GM19025 (cell line): ENCODE results near the gene ZNF304.

ENCODE experiments used
- ATAC-seq: cut with Tn5 transposase; IDR thresholded peaks from one replicate; pipeline ENCODE4 v1.9.1; 2021; ENCODE audit warnings: mild to moderate bottlenecking, low read depth, moderate library complexity; ENCODE audit not compliant: unreplicated experiment

ZNF304 gene

DNA sequence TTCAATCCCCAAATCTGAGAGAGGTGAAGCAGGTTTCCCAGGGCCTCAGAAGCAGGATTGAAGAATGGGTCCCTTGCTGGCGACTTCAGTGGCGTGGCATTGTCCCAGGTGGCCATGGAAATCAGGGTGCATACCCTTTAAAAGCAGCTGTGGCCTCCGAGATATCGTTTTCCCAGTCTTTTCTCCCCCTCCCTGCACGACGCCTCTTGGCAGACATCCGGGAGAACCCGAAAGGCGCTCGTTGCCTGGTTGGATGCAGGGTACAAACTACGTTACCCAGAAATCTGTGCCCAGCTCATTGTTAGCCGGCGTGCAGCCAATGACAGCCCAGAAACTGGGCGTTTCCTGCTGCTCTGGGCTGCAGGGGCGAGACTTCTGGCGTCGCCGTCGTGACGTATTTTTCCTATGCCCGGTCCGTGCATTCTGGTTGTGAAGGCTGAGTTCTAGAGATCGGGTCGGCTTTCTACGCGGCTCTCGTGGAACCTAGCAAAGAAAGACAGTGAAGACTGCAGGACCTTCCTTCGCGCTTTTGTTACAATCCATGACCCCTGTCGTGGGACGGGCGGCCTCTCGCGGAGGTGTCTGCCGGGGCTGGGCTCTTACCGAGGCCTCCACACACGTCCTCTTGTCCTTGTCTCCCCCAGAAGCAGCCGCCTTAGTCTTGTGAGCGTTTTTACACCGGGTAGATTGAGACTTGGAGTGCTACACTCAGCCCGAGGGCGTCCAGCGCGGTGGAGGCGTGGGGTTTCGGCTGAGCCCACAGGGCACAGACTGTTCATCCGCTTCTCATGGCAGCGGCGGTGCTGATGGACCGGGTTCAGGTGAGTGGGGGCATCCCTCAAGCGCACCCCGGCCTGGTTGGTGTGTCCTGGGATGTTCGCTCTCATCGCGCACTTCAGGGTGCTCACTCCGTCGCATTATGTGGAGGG lies at the start of gene ZNF304:
Gene ZNF304 (plus strand): TSS at position 395 of the 929 bp plus-strand sequence. CDS start 394 bp downstream, at position 789.
- peak; percentile 98 for ATAC-seq

DNA sequence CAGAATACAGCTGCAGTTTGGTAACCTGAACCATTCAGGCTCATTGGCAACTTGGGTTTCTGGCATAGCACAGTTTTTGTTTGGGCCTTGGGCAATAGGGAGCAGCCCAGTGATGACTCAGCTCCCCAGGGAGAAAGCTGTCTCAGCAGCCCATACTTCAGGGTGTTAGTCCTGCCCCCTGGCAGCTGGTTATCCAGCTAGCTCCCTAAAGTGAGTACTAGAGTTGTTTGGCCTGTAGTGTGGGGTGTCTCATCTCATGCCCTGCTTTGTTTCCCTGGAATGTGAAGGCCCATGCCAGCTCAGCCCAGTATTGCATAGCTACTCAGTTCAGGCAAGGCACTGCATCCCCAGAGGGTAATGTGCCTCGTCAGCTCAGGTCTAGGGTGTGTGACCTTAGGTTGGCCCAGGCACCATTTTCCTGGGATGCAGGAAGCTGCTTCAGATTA lies 49.0 kb upstream of the ZNF304 start:
- no peak for ATAC-seq

DNA sequence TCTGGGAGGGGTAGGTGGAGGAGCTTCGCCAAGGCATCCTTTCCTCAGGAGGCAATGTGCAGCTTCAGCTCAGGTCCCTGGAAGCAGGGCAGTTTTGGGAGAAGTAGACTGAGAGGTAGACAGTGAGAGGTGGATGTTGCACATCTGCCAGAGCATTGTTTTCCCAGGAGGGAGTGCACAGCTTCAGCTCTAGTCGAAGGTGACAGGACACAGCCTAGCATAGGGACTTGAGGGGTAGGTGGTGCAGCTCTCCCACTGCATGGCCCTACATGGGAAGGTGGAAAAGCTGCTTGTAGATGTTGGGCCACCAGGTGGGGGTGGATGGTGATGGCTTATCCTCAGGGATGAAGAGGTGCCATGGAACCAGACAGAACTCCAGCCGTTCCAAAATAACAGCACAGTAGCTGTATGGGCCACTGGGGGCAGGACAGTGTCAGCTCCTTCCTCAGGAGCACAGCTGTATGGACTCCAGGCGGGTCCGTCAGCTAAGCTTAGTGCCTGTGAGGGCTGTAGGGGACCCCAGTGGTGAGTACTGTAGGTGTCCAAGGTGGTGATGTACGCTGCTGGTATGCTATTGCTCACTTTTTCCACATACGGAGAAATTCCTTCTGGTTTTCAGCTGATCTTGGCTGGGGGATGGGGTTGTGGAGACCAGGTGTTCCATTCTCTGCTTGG lies 48.2 kb upstream of the ZNF304 start:
- no peak for ATAC-seq

DNA sequence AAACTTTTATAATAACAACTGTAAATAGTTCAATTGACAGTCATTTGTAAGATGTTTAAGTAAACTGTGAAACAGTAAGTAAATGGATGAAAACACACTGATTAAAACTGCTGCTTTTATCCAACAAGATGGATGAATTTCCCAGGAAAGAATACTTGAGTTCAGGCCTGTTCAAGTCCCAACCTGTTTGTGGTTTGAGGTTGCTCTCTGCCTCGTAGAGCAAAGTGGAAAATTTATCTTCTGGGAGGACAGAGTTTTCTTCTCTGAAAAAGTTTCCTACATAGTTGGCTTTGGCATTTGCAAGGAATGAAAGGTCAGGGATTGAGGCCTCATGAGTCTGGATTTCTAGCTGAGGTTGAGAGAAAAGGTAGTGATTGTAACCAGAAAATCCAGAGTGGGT lies 46.0 kb upstream of the ZNF304 start:
- ATAC-seq: no peak

DNA sequence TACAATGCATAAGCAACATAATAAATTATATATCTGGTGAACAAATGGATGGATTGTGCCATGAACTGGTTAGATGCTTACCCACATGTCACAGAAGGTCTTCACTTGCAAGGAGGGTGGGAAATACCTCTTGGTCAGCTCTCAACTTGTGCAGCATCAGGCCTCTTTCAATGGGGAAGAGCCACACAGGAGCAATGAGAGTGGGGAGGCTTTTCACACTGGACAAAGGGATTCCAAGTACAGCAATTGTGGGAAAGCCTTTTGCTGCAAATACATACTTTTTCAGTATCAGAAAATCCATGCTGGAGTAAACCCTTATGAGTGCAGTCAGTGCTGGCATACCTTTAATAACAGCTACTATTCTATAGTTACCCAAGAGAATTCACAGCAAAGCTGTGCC lies 42.6 kb upstream of the ZNF304 start:
- no peak for ATAC-seq

DNA sequence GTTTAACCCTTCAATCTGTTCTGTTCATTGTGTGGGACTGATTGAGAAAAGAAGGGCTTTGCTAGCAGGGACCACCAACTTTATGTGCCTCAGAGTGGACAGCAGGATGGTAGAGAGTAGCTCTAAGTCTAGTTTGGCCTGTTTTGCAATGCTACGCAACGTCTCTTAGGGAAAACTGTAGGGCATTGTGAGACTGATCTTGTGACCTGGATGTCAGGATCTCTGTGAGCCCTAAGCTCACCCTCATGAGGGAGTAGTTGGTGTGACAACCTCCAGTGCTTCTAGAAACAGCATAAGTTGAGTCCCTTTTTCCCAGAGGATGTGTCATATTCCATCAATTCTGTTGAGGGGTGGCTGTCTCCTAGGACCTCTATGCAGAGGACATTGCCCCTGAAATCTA lies 40.3 kb upstream of the ZNF304 start:
- ATAC-seq: no peak

DNA sequence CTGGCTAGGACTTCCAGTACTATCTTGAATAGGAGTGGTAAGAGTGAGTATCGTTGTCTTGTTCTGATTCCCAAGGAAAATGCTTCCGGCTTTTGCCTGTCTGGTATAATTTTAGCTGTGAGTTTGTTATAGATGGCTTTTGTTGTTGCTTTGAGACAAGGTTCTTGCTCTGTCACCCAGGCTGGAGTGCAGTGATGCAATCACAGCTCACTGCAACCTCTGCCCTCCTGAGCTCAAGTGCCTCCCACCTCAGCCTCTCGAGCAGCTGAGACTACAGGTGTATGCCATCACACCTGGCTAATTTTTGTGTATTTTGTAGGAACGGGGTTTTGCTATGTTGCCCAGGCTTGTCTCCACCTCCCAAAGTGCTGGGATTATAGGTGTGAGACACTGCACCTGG lies 36.9 kb upstream of the ZNF304 start:
- ATAC-seq: no peak

DNA sequence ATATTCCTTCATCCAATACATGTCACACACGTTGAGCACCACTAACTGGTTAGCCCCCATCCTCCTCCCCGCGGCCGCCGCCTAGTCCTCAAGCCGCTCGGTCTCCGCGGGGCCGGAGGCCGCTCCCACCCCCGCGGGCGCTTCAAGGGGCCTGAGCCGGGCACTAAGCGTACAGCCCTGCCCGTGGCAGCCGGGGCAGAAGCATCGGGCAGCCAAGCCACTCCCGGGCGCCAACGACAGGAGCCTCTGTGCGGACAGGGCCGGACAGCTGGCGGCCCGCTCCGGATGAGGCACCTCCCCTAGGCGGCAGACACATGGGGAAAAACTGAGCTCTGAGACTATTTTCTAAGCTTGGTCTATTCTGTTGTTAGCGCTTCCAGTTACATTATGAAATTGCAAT lies 33.6 kb upstream of the ZNF304 start:
- no peak for ATAC-seq

DNA sequence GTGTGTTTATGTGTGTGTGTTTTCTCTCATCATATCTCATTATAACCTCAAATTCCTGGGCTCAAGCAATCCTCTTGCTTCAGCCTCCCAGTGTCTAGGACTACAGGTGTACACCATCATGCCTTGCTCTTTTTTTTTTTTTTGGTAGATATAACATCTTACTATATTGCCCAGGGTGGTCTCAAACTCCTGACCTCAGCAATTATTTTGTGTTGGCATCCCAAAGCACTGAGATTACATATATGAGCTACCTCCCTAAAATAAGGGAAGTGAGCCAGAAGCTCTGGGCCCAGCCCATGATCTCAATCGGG lies 31.2 kb upstream of the ZNF304 start:
- ATAC-seq: peak; percentile 6

DNA sequence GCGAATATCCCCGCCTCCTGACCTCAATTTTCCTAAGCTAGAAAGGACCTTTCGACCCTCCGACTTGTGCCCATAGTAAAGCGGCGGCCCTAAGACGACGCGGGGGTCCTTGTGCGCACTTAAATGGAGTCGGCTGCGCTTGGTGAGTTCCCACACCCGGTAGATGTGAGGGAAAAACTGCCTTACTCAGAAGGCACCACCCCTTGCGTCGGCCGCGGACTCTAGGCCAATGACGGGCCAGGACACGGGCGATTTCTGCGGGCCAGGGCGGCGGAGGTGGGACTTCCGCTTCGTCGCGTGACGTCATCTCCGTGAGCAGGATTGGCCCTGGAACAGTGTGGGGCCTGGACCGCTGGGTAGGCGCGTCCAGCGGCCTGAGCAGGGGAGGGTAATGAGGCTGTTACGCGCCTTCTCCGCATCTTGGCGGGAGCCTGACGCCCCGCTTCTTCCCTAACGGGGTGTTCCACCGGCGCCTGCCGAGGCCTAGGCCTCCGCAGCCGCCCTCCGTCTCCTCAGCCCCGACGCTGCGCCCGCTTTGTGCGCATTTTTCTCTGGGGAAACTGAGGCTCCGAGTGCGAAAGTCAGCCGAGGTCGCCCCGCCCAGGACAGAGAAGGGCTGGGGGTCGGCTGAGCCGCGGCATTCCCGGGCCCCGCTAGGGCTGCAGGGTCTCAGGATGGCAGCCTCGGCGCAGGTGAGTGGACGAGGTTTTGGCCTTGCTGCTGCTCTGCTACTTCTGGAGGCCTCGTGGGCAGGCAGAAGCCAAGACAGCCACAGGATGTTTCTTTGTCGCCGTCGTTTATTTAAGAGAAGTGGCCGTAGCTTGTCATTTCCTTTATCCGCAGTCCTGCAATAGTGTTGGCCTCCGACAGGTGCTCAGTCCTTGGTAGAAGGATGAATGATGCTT lies 30.6 kb upstream of the ZNF304 start, which contains the start of gene ZNF543:
Gene ZNF543 (plus strand): TSS at position 293 of the 905 bp plus-strand sequence. CDS start 382 bp downstream, at position 675.
- ATAC-seq: peak; percentile 99

DNA sequence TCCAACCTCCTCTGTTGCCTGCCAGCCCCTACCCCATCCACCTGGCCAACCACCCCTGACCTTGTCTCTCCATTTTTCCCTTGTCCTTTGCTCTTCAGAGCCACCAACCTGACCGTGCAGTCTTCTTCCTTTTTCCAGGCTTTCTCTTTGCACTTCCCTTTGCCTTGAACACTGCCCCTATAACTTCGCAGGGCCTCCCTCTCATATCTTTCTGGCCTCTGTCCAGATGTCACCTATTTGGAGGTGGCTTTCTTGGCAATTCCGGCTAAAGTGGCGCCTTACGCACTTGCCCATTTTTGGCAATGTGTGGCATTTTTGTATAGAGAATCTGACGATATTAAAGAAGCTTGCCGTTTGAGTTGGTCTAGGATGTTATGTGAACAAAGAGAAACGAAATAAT lies 30.0 kb upstream of the ZNF304 start:
- no peak for ATAC-seq

DNA sequence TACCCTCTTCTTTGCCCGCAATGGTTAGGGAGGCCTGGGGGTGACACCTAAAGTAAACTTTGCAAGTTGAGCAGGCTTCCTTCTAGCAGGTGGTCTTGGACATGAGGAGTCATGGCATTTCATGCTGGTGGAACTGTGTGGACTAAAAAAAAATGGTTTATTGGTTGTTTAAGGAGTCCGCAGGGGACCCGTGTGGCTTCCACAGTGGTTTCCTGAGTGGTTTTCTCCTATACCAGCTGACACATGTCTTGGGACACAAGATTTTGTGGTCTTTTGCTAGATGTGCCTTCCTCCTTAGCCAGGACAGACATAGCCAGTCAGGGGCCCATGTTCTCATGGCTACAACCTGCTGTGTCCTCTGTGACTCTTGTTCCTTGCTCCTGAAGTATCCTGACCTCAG lies 29.3 kb upstream of the ZNF304 start:
- no peak for ATAC-seq

DNA sequence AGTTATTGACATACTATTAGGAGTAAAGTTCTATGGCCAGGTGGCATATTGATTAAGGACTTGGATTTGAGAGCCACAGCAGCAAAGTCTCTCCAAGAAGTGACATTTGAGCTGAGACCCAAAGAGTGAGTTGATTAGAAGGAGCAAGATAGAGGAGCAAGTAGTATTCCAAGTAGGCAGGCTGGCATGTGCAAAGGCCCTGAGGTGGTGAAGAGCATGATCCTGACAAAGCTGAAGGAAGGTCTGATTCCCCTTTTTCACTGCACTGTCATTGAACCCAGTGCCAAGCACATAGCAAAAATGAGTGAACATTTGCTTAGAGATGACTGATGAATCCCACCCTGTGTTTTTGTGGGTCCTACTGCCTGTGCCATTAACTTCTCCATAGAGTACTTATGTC lies 26.1 kb upstream of the ZNF304 start:
- ATAC-seq: no peak

DNA sequence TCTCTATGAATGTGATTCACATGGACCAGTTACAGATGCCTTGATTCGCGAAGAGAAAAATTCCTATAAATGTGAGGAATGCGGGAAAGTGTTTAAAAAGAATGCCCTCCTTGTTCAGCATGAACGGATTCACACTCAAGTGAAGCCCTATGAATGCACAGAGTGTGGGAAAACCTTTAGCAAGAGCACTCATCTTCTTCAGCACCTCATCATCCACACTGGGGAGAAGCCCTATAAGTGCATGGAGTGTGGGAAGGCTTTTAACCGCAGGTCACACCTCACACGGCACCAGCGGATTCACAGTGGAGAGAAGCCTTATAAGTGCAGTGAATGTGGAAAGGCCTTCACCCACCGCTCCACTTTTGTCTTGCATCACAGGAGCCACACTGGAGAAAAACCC lies 23.1 kb upstream of the ZNF304 start:
- no peak for ATAC-seq

DNA sequence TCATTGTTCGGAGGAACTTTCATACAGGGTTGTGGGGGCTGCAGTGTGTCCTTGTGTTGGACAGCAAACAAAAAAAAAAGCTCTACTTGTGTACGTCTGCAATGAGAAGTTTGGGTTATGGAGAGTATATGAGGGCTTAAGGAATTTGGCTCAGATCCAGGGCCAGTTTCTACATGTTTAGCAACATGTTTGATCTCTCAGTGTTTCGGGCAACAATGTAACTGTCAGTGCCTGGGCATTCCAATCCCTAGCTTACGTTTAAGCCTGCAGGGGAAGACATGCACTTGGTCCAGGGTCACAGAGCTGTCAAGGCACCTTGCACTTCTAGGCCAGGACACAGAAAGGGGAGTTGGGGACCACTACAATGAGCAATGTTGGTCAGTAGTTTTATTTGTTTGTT lies 16.9 kb upstream of the ZNF304 start:
- ATAC-seq: no peak

DNA sequence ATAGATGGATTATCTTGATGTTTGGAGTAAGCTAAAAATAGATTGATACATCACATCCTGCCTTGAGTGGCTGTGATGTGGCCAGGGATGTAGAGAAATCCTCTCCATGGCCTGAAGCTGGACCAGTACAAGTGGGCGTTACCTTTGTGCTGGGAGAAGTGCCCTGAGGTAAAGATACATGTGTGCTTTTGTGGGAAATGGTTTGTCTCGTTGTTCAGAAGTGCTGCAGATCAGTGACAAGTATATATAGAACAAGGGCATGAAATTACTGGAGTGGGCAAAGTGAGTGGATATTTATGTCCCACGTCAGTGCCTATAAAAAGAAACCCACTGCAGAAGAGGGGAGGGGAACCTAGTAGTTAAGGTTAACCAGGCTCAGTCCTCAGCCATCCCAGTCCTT lies 12.2 kb upstream of the ZNF304 start:
- no peak for ATAC-seq

DNA sequence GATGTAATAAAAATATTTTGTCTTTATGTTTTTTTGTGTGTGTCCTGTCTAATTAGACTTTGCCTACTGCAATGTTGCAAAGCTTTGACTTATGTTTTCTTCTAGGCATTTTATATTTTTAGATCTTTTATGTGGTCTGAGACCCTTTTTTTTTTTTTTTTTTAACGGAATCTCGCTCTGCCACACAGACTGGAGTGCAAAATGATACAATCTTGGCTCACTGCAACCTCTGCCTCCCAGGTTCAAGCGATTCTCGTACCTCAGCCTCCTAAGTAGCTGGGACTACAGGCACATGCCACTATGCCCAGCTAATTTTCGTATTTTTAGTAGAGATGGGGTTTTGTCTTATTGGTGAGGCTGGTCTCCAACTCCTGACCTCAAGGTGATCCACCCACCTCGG lies 8.5 kb upstream of the ZNF304 start:
- ATAC-seq: no peak

DNA sequence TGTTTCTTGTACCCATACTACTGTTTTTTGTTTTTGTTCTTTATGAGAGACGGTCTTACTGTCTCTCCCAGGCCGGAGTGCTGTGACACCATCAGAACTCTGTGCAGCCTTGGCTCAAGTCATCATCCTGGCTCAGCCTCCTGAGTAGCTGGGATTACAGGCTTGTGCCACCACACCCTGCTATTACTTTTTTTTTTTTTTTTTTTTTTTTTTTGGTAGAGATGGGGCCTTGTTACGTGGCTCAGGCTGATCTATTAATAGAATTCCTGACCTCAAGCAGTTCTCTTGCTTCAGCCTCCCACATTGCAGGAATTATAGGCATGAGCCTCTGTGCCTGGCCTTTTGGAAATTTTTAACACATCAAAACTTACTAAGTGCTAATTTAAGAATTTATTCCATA lies 2.9 kb upstream of the ZNF304 start:
- no peak for ATAC-seq

DNA sequence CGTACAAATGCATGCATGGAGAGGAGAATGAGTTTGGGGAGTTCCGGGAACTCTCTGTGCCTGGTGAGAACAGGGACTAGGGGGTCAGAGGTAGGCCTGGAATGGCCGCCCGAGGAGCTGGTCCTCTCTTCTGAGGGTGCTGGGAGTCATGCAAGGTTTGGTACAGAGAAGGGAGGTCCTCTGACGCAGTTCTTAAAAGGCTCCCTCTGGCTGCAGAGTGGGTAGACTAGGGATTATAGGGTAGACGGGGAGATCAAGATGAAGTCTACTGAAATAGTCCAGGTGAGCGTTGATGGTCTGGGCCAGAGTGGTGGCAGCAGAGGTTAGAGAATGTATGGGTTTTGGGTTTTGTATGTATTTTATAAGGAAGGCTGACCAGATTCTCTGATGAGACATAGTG lies 796 bp downstream of the ZNF304 start:
- ATAC-seq: no peak

DNA sequence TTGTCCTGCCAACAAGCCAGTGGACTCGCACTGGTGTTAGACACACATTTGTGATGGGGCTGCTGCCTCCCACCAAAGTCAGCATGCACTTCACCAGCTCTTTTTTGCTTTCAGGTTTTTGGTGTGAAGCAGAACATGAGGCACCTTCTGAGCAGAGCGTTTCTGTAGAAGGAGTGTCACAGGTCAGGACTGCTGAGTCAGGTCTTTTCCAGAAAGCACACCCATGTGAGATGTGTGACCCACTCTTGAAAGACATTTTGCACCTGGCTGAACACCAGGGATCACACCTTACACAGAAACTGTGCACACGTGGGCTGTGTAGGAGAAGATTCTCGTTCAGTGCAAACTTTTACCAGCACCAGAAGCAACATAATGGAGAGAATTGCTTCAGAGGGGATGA lies 4.8 kb downstream of the ZNF304 start:
- ATAC-seq: no peak

DNA sequence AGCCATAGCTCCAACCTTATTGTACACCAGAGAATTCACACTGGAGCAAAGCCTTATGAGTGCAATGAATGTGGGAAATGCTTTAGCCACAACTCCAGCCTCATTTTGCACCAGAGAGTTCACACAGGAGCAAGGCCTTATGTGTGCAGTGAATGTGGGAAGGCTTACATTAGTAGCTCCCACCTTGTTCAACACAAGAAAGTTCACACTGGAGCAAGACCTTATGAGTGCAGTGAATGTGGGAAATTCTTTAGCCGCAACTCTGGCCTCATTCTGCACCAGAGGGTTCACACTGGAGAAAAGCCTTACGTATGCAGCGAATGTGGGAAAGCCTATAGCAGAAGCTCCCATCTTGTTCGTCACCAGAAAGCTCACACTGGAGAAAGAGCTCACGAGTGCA lies 6.3 kb downstream of the ZNF304 start:
- no peak for ATAC-seq
